ENCODE measurements around the gene ZNF561. TPM values are rescaled to one million over a fixed set of nuclear protein-coding genes. Genes with fewer than 3 reads are reported as not detected.

ZNF561 gene
- total RNA-seq, 2 donors from 2014 or later, result 13.6 to 15.2 TPM

DNA sequence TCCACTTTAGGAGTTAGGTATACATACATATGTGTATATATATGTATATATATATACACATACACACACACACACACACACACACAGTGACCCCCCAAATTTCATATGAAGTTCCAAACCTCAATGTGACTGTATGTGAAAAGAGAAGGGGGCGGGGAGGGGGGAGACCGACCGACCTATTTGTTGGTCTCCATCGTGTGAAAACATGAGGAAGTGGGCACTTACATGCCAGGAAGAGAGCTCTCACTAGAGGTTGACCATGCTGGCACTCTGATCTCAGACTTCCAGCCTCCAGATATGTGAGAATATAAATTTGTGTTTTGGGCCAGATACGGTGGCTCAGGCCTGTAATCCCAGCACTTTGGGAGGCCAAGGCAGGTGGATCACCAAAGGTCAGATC, 29.3 kb upstream of the ZNF561 start:
- TF ChIP-seq, protein P1, sequence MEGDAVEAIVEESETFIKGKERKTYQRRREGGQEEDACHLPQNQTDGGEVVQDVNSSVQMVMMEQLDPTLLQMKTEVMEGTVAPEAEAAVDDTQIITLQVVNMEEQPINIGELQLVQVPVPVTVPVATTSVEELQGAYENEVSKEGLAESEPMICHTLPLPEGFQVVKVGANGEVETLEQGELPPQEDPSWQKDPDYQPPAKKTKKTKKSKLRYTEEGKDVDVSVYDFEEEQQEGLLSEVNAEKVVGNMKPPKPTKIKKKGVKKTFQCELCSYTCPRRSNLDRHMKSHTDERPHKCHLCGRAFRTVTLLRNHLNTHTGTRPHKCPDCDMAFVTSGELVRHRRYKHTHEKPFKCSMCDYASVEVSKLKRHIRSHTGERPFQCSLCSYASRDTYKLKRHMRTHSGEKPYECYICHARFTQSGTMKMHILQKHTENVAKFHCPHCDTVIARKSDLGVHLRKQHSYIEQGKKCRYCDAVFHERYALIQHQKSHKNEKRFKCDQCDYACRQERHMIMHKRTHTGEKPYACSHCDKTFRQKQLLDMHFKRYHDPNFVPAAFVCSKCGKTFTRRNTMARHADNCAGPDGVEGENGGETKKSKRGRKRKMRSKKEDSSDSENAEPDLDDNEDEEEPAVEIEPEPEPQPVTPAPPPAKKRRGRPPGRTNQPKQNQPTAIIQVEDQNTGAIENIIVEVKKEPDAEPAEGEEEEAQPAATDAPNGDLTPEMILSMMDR (IDR thresholded peaks at IDR 0.05), result no peak
- H3K9me3 ChIP-seq, result peaks cover 6 to 36% of the 10 kb centered on the region in 2 donors
- H3K4me1 ChIP-seq, result no peaks in the 10 kb centered on the region
- H3K27ac ChIP-seq, result no peak overlapping the region
- DNase-seq (ENCODE audit: low spot score), result no peak
- no peaks in the 10 kb centered on the region for H3K27me3 ChIP-seq
- peaks cover 48% of the 10 kb centered on the region for H3K36me3 ChIP-seq
- no peak overlapping the region for H3K4me3 ChIP-seq

GRCh38 chr19:9645472-9645871, 24.4 kb upstream of the ZNF561 start:
- DNase-seq (ENCODE audit: low spot score), result no peak
- TF ChIP-seq, protein P1 (IDR thresholded peaks at IDR 0.05), result no peak
- Histone ChIP-seq H3K27me3 (no peaks in the 10 kb centered on the region), H3K4me1 (no peaks in the 10 kb centered on the region), H3K27ac (no peak overlapping the region), H3K4me3 (no peak overlapping the region), H3K36me3 (peaks cover 3% of the 10 kb centered on the region), H3K9me3 (no peaks in the 10 kb centered on the region)

- H3K4me1 ChIP-seq, result no peaks in the 10 kb centered on the region
- H3K36me3 ChIP-seq, result no peaks in the 10 kb centered on the region
- no peak for DNase-seq (ENCODE audit: low spot score)
- no peaks in the 10 kb centered on the region for H3K27me3 ChIP-seq
- H3K4me3 ChIP-seq, result no peak overlapping the region
- TF ChIP-seq, protein P1 (IDR thresholded peaks at IDR 0.05), result no peak
- H3K9me3 ChIP-seq, result no peaks in the 10 kb centered on the region
- H3K27ac ChIP-seq, result no peak overlapping the region
Measured at GRCh38 chr19:9644472-9644871, 23.4 kb upstream of the ZNF561 start.

GRCh38 chr19:9641810-9642209, 20.8 kb upstream of the ZNF561 start:
- H3K4me1 ChIP-seq, result no peaks in the 10 kb centered on the region
- no peaks in the 10 kb centered on the region for H3K36me3 ChIP-seq
- no peaks in the 10 kb centered on the region for H3K27me3 ChIP-seq
- H3K9me3 ChIP-seq, result no peaks in the 10 kb centered on the region
- H3K27ac ChIP-seq, result no peak overlapping the region
- TF ChIP-seq, protein P1 (IDR thresholded peaks at IDR 0.05), result no peak
- no peak overlapping the region for H3K4me3 ChIP-seq
- no peak for DNase-seq (ENCODE audit: low spot score)

DNA sequence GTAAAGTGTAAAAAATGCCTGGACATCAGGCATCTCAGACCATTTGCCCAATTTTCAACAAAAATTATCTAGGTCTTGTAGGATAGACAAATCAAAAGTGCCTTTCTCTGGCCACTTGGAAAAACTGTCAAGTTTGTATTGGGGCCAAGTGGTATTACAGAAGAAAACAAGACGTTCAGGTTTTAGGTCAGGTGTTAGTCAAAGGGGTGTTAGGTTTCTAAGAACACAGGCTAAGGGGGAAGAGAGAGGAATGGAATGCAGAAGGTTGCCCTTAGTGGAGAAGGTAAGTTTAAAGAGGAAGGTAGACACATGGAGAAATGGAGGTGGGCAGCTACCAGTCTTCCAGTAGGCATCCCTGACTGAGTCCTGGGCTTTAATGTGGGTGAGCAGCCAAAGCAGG, 19.9 kb upstream of the ZNF561 start:
- no peak overlapping the region for H3K4me3 ChIP-seq
- H3K36me3 ChIP-seq, result no peaks in the 10 kb centered on the region
- H3K9me3 ChIP-seq, result no peaks in the 10 kb centered on the region
- H3K27me3 ChIP-seq, result no peaks in the 10 kb centered on the region
- no peaks in the 10 kb centered on the region for H3K4me1 ChIP-seq
- TF ChIP-seq, protein P1 (IDR thresholded peaks at IDR 0.05), result no peak
- no peak overlapping the region for H3K27ac ChIP-seq
- DNase-seq (ENCODE audit: low spot score), result no peak

DNA sequence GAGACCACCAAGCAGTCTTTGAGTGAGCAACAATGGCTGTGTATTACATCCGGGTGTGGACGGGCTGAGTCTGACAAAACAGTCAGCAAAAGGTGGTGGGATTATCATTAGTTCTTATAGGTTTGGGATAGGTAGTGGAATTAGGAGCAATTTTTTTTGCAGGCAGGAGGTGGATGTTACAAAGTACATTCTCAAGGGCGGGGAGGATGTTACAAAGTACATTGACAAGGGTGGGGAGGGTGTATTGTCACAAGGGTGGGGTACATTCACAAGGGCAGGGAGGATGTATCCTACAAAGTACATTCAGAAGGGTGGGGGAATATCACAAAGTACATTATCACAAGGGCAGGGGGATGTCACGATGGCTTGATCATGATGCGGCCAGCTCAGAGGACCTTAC, 15.0 kb upstream of the ZNF561 start:
- H3K27ac ChIP-seq, result no peak overlapping the region
- H3K27me3 ChIP-seq, result no peaks in the 10 kb centered on the region
- no peak for DNase-seq (ENCODE audit: low spot score)
- H3K36me3 ChIP-seq, result peaks cover 7% of the 10 kb centered on the region
- H3K9me3 ChIP-seq, result no peaks in the 10 kb centered on the region
- H3K4me3 ChIP-seq, result no peak overlapping the region
- TF ChIP-seq, protein P1 (IDR thresholded peaks at IDR 0.05), result no peak
- H3K4me1 ChIP-seq, result no peaks in the 10 kb centered on the region

Measured in right atrium auricular region (tissue), 2 donors.